GM20431 (cell line): ENCODE measurements around the gene LEF1.

ENCODE experiments used
- in situ Hi-C: fragments of 300-500 bp; cut with MseI, MboI; formaldehyde crosslinking; loops from one replicate; pipeline ENCODE4 v1.15.0; 2020; ENCODE audit warnings: low sequenced_read_pairs; ENCODE audit not compliant: unreplicated experiment

LEF1 gene

GRCh38 chr4:108181704-108182103 is 13.0 kb upstream of the LEF1 start:
- in situ Hi-C loops: no loop called here

DNA sequence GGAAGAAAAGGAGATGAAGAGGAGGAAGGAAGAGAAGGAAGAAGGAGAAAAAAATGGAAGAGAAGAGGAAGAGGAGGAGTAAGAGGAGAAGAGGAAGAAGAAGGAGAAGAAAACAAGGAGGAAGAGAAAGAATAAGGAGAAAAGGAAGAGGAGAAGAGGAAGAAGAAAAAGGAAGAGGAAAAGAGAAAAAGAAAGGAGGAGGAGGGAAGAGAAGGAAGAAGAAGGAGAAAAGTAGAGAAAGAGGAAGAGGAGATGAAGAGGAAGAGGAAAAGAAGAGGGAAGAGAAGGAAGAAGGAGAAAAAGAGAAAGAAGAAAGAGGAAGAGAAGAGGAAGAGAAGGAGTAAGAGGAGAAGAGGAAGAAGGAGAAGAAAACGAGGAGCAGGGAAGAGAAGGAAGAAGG is 11.8 kb upstream of the LEF1 start:
- in situ Hi-C loops: no loop called here

- in situ Hi-C loops: no loop called here
Measured at GRCh38 chr4:108175966-108176365, 7.2 kb upstream of the LEF1 start.

DNA sequence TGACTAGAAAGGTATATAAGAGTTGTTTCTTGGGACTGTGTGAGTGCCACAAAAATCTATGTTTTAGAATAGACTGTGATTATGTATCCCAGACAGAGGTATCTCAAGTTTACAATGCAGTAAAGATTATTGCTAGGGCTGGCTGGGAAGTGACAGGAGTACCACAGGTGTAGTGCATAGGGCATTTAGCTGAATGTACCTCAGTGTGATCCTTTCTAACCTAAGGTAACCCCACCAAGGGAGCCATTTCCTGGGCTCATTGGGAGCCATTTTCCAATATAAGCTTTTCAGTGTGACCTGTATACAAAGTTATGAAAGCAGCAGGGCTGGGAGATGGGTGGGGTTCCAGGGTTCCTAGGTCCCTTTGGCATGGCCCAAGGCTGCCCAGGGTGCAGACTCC is 6.1 kb upstream of the LEF1 start:
- in situ Hi-C loops: no loop called here

DNA sequence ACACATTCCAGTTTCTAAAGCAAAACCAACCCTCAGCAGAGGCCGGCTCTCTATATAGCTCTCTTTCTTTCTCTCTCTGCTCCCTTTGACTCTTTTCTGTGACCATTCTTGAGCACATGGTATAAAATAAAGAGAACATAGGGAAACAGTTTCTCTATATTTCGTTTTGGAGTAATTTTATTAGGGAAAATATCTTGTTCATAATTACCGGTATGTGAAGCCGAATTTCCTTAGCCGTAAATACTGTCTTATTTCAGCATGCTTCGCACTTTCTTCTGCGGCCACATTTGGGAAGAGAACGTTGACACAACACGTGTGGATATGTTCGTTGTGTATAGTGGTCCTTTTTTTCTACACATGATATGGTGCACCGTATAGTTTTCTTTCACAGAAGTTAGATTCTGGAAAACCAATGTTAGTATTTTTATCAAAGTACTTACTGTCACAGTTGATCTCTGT is 4.9 kb upstream of the LEF1 start:
- in situ Hi-C loops: no loop called here

DNA sequence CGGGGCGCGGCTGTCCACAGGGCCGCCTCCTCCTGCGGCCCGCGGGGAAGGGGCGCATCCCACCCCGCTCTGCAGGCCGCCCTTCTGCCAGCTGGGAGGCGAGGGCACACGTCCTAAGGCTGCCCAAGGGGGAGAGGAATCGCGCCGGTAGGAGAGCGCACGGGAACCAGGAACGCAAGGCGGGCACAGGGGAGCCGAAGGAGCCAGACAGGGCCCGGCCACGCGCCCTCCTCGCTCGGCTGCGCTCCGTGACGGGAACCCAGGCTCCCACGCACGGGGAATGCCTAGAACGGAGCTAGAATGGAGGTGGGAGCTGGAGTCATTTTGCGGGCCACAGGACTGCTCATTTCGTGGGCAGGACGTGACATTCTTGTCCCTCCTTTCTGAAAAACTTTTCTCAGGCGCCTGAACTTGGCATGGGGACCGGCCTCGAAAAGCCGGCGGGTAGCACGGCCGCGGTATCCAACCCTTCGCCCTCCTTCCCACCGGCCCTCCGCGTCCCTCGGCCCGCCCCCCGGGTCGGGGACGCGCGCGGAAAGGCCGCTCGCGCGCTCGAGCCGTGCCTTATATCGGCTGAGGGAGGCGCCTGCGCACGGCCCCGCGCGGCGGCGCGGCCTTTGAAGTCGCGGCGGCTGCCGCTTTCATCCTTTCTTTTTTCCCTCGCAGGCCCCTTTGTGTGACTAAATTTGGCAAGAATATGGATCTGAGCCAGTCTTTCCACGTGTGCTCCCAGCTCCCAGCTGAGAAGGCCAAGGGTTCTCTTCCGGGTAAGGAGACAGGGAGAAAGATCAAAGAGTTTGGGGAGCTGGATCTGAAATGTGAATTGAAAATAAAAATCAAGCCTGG is 4.2 kb upstream of the LEF1 start:
- in situ Hi-C loops: no loop called here

DNA sequence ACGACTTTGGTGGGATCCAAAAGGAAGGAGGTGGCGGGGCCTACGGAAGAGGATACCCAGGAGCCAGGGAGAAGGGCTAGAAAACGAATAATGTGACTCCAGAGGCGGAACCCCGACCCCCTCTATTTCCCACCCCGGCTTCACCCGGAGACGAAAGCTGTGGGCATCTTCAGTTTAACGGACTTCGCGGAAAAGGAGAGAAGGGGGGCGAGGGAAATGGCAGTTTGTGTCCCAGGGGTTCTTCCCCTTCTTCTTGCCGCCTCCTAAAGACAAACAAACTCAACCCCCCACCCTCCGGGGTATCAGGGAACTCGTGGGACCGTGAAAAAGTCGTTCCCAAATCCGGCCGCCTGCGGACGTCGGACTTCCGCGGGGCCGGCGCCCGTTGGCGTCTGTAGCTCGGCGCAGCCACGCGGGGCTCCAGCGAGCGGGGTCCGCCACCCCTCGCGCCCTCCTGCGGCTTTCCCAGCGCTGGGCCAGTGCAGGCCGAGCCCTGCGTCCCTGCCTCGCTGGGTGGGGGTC is 3.6 kb upstream of the LEF1 start:
- in situ Hi-C loops: no loop called here

GRCh38 chr4:108171339-108172230 is 2.9 kb upstream of the LEF1 start:
- in situ Hi-C loops: no loop called here

GRCh38 chr4:108170631-108171338 is 2.1 kb upstream of the LEF1 start:
- in situ Hi-C loops: no loop called here

- in situ Hi-C loops: no loop called here
Measured at GRCh38 chr4:108169664-108170063, 932 bp upstream of the LEF1 start.

- in situ Hi-C loops: no loop called here
Measured at GRCh38 chr4:108168160-108168670, 517 bp downstream of the LEF1 start.

GRCh38 chr4:108166441-108167315 is 2.1 kb downstream of the LEF1 start:
- in situ Hi-C loops: no loop called here

GRCh38 chr4:108166038-108166437 is 2.7 kb downstream of the LEF1 start:
- in situ Hi-C loops: no loop called here

DNA sequence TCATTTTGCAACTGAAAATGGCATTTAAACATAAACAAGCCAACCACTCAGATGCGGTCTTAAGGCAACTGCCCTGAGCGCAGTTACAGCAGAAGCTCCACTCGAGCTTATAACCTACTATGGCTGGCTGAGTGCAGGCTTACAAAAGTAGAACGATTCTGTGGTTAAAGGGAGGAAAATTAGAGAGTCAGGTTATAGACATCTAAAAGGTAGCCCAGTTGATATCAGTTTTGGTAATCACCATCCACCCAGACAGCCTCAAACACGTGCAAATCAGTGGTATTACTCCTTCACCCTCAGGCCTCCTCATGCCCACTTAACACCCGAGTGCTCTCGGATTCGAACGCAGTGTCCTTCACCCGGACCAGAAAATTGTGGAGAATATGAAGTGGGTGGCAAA is 3.1 kb downstream of the LEF1 start:
- in situ Hi-C loops: no loop called here

- in situ Hi-C loops: no loop called here
Measured at GRCh38 chr4:108163351-108163750, 5.4 kb downstream of the LEF1 start.

DNA sequence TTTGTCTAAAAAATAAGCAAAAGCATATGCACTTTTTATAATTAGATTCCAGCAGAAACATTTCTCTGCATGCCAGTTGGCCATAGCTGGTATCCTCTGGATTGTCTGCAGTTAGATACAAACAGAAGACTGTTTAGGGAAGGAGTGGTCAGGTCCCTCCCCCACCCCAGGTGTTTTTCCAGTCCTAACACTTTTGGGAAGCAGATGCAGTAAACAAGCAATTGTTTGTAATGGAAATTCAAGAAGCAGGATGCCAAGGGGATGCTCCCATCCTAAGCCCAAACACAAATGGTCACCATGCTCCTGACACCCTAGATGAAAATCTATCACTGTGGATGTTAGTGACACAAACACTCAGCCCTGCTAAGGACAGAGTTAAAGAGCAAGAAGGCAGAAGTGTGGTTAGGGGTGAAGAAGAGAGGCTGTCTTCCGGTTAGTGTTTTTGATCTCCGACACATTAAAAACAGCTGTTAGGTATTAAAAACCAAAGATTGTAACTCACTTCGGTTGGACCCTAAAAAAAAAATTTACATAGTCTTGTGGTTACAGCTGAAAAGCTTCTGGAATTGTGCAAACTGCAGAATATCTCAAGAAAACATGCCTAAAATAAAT is 7.9 kb downstream of the LEF1 start:
- in situ Hi-C loops: no loop called here

DNA sequence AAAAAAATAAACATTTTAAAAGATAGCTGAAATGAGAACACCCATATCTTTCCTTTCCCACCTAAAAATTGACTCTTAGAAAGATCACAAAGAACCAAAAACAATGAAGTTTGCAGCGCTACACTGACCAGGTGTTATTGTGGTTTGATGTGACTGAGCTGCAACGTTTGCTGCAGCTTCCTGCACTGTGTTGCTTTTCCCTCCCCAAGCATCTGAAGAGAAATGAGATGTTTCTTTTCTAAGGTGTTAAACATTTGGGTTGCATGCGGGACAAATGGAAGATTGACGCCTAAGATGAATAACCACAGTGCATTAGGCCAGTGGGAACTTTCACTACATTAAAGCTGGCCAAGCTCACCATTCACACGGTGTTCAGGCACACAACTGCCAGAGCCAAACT is 8.9 kb downstream of the LEF1 start:
- in situ Hi-C loops: no loop called here

- in situ Hi-C loops: no loop called here
Measured at GRCh38 chr4:108157655-108158054, 11.1 kb downstream of the LEF1 start.

DNA sequence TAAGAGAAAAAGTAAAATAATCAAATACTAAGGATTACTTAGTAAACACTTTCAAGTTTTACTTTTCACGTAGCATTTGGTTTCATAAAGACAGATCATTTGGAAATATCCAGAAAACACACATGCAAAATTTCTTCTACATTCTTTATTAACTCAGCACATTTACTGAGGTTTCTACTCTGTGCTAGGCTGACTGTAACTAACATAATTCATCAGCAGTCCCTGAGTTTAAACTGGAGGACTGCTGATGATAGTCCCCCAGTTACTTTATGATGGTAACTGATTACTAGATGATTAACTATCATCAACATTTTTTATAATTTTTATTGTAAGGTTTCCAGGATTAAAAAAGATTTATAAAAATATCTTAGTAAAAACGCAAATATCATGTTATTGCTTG is 12.3 kb downstream of the LEF1 start:
- in situ Hi-C loops: no loop called here
